GM21526 (cell line): Measurements from ENCODE around the gene PRDX5.

Experiments
- ATAC-seq: cut with Tn5 transposase; IDR thresholded peaks from one replicate; pipeline ENCODE4 v1.9.1; 2021; ENCODE audit warnings: moderate library complexity; ENCODE audit not compliant: unreplicated experiment, low FRiP score

The PRDX5 gene

DNA sequence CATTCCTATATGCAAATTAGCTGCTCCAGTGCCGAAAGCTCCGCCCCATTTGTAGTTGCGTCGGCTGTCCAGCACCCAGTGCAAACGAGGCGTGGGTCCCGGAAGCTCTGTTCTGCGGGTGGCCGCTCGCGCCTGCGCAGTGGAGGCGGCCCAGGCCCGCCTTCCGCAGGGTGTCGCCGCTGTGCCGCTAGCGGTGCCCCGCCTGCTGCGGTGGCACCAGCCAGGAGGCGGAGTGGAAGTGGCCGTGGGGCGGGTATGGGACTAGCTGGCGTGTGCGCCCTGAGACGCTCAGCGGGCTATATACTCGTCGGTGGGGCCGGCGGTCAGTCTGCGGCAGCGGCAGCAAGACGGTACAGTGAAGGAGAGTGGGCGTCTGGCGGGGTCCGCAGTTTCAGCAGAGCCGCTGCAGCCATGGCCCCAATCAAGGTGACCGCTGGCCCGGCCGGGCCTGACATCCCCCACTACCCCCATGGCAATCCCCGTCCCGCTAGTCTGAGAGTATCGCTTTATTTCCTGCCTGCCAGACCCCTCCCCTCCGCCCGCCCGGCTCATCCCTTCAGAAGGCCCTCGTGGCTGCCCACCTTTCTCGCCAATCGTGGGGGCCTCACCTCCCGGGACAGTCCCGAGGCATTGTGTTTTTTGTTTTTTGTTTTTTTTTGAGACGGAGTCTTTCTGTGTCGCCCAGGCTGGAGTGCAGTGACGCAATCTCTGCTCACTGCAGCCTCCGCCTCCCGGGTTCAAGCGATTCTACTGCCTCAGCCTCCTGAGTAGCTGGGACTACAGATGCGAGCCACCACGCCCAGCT lies at the start of gene PRDX5:
TSS of gene PRDX5 (plus strand) at position 161 of the 805 bp plus-strand sequence. CDS start at position 256, 95 bp downstream.
- ATAC-seq = peak; percentile 60

DNA sequence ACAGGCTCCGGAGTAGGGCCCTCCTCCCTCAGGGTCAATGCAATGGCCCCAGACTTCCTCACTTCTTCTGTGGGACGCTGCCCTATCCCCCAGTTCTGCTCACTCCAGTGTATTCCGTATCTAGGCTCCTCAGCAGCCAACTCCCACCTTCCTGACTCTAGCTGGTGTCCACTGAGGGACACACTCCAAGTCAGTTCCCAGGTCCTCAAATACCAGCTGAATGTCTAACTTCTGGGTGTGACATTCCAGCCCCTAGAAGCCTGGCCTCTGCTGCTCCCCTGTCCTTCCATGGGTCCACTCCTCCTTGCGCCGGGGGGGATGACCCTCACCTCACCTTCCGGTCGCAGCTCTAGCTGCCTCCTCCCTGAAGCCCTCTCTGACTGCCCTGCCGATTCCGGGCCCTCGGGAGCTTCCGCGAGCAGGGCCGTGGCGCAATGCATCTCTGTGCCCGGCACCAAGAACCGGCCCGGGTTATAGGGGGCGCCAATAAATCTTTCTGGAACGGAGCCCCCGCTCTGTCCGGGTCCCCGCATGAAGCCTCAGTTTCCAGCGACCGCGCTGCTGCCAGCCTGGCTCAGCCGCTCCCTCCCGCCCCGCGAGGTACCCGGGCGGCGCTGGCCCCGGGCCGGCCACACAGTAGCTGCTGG lies 48.9 kb upstream of the PRDX5 start:
- peak; percentile 17 for ATAC-seq

DNA sequence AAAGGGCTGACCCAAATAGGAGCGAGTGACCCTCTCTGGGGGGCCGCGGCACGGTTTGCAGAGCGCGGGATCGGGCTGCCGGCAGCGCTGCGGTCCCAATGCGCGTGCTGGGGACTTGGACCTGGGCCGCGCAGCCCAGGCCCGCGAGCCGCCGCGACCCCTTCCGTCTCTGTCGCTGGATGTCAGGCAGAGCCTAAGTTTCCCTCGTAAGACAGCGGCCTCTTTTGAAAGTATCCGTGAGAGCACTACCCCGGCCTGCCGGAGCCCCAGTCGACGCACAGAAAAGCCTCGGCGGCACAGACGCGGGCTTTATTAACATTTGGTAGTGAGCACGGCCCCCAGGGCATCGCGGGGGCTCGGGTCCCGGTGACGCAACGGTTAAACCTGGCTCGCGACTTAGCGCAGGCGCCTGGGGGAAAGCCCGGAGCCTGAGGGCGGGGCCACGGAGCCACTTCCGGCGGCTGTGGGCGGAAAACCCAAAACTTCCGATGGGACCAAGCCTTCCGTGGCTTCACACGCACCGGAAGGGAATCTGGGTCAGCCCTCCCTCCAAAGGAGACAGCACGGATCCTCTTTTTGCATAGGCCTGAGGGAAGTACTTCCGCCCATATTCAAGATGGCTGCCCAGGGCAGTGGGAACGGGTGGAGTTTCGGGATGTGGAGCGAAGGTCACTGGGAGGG lies 48.2 kb upstream of the PRDX5 start:
- peak; percentile 48 for ATAC-seq

DNA sequence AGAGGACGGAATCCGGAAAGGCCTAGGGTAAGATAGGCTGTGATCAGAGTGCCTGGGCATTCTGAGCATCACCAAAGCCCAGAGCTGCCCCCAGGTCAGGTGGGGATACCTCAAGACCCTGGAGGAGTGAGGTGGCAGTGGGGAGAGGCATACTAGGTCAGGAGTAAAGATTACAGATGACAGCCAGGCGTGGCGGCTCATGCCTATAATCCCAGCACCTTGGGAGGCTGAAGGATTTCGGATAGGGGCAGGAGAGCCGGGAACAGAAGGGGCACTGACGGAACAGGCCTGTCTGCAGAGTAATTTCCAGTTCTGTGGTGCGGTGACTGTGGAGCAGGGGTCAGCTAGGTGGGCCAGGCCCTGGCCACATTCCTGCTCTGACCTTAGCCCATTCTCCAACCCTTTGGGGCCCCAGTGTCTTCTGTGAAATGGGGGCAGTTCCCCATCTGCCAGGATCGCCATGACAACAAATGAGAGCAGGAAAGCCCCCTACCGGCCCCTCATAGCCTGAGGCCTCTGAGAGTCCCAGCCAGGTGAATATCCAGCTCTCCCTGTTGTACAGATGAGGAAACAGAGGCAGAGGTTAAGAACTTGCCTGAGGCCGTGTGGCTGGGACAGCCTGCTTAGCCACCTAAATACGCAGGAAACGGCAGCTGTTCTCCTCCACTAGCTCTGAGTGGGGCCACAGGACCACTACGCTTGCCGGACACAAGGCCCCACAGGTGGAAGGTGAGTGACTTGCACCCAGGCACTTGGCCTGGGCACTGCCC lies 42.7 kb upstream of the PRDX5 start:
- no peak for ATAC-seq

DNA sequence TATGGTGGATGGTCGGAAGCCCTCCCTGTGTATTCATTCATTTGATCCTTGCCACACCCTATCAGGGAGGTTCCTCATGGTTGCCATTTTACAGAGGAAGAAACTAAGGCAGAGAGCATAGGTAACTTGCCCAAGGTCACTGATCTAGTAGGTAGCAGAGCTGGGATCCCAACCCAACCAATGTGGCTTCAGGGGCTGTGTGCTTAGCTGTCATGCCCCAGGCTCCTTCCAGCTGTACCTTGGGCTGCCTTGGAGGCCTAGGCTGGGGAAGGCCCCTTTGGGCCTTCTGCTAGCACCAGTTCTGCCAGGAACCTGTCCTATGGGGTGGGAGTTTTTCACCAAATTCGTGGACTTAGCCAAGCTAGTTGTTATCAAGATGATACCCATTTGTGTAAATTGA lies 42.1 kb upstream of the PRDX5 start:
- ATAC-seq = no peak

DNA sequence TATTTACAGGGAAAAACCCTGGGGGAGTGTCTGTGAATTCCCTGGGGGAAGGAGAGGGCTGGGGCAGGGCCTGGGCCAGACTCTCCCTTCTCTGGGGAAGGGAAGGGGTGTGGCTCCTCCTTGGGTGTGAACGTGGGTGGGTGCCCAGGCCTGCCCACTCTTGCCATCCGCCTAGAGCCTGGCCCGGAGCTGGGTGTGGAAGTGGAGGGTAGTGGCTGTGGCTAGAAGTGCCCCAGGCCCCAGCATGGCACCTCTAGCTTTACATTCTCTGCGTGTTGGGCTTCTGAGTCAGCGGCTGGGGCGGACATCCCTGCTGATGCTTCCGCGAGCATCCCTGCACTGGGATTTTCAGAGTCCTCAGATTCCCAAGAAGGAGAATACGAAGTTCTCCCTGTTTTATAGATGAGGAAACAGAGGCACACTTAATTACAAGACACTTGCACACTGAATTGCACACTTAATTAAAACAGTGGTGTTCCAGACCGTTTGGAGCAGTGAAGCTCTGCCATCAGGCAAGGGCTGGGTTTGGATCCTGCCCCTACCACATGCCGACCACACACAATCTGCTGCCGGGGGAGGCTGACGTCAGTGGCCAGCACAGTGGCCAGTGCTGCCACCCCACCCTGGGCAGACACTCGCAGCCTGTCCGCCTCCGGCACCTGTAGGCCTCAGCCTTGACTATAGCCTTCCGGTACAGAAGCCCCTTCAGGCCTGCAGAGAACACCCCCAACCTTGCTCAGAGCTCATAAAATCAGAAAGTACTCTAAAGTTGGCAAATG lies 41.1 kb upstream of the PRDX5 start:
- ATAC-seq = no peak

DNA sequence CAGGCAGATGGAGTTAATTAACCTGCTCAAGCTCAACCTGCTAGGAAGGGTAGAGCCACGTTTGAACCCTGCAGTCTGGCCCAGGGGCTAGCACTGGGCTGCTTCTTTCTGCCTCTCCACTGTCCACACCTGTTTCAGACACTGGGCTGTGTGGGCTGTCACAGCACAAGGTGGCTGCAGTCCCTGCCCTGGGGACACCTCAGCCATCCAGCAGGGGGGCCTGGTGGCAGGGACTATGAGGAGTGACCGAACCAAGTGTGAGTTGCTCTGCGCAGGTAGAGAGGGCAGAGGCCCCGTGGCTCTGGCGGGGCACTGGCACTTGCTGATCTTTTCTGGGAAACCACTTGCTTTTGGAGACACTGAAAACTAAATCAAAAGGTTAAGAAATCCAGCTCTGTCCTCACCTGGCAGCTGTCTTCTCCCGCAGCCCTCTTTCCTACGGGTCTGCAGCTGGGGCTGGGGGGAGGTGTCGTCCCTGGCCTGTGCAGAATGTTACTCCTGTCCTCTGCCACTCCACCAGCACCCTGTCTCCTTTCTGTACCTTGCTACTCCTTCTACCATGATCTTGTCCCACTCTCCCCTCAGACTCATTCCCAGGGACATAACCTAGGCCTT lies 39.2 kb upstream of the PRDX5 start:
- ATAC-seq = no peak

DNA sequence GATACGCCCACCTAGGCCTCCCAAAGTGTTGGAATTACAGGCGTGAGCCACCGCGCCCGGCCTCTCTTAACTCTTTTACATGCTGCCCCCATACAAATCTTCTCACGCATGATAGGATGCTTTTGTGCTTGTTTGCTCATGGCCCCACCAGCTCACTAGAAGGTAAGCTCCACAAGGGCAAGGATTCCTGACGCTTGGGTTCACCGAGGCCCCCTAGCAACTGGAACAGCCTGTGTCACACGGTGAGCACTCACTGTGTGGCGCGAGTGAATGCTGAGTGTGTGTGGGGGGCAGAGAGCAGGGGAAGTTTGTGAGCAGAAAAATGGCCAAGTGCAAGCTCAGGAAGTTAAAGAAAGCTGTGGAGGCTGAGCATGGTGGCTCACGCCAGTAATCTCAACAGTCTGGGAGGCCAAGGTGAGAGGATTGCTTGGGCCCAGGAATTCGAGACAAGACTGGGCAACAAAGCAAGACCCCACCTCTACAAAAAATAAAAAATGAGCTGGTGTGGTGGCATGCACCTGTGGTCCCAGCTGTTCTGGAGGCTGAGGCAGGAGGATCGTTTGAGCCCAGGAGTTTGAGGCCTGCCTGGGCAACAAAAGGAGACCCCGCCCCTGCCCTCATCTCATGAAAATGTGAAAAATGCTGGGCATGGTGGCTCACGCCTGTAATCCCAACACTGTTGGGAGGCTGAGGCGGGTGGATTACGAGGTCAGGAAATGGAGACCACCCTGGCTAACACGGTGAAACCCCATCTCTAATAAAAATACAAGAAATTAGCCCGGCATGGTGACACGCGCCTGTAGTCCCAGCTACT lies 35.8 kb upstream of the PRDX5 start:
- ATAC-seq = no peak

DNA sequence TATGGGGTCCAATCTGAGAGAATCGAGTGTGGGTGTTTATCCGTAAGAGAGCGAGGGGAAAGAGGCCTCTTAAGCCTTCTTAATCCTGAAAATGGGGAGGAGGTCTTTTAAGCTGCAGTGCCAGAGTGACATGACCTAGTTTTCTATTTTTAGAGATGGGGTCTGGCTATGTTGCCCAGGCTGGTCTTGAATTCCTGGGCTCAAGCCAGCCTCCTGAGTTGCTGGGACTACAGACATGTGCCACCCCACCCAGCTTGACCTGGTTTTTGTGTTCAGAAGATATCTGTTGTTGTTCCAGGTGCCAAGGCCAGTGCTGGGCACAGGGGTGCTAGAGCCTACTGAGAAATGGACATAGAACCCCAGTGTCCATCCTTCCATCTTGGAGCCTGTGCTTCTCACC lies 34.8 kb upstream of the PRDX5 start:
- no peak for ATAC-seq

DNA sequence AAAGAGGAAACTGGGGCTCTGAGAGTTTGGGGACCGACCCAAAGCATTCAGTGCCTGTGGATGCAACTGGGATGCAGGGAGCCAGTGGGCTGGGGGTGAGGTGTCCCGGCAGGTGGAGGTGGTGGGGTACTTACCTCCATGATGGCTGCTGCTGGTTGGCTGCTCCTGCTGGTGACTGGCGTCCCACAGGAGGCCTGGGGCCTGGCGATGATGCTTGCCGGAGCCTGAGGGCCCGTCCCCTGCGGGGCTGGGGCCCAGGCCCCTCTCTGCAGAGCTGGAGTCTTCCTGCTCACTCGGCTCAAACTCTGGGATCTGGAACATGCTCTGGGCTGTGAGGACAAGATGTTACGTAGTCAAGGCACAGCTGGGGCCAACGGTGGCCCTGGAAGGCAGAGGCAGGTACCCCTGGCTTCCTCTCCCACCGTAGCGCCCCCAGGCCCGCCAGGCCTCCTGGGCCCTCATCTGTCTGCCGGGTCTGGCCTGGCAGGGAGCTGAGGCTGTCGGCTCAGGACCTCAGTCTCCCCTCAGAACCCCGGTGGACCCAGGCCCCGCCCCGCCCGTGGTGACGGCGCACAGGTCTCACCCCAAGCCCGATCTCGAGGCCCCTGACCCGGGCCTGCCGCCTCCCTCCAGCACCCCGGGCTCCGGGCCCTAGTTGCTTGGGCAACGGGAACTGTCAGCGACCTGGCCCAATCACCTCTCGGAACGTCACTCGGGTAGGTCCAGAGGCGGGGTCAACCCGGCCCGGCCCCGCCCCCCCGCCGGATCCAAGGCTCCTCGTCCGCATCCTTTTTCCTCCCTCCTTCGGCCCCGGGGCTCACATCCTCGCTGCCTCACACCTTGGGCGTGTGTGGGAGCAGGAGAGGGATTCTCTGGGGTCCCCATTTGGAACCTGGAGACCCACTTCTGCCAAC lies 33.6 kb upstream of the PRDX5 start, which contains the start of gene BAD:
TSS of gene BAD (minus strand) at position 618 of the 914 bp plus-strand sequence. CDS start at position 321, 297 bp downstream.
- peak; percentile 69 for ATAC-seq

DNA sequence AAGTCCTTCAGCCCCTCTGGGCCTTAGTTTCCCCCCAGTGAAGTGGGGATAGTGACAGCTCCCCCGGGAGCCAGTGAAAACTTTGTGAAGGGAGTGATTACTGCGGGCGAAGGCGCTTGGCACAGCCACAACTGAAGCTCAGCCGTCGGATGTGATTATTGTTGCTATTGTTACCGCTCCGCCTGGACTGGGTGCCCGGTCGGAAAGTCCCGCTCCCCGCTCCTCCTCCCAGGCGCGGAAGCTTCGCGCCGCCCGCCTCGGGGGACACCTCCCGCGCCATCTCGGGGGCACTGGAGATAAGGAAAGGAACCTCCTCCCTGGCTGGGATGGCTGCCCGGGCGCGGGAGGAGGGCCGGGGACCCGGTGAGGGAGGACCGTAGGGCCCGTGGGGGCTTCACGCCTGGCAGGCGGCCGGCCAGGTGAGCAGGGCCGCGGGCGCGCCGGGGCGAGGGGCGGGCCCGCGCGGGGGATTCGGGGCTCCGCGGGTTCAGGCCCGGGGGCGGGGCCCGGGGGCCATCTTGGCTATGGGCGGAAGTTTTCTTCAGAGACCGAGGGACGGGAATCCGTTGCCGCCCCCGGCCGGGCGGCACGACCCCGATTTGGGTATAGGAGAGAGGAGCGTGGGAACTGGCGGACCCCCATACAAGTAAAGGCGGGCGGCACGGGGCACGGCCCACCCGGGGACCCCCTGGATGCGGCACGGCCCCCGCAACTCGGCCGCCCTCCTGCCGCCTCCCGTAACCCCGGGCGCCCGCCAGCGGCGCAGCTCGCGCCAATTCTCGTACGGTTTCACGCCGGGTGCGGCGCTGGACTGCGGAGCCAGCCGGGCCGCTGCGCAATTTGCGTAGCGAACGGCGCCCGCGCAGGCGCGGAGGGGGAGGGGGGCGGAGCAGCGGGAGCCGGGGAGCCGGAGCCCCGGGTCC lies 32.7 kb upstream of the PRDX5 start, which contains the start of gene GPR137:
TSS of gene GPR137 (plus strand) at position 887 of the 923 bp plus-strand sequence. CDS start 677 bp downstream, outside the sequence.
- peak; percentile 44 for ATAC-seq

DNA sequence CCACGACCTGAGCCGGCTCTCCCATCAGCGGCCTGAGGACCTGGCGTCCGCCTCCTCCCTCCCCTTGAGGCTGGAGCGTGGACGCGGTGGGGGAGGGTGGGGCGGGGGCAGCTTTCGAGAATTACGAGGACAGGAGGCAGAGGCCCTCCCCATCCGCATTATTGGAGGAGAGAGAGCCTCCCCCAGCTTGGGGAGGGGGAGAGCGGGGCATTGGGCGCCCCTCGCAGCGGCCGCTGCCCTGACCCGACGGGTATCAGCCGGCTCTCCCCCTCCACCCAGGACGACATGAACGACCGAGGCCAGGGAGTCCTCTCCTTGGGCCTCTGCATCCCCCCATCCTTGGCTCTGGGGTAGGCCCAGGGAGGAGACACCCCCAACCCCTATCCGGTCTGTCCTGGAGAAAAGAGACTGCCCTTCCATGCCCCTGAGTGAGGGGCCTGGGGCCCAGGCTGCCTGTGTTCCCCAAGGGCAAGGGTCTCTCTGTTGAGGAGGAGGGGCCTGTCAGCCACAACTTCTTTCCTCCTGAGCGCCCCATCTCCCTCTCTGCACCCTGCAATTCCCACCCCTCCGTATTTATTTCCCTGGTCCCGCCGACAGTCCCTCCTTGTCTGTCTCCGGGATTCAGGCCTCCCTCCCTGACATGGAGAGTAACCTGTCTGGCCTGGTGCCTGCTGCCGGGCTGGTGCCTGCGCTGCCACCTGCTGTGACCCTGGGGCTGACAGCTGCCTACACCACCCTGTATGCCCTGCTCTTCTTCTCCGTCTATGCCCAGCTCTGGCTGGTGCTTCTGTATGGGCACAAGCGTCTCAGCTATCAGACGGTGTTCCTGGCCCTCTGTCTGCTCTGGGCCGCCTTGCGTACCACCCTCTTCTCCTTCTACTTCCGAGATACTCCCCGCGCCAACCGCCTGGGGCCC lies 31.8 kb upstream of the PRDX5 start:
- no peak for ATAC-seq

DNA sequence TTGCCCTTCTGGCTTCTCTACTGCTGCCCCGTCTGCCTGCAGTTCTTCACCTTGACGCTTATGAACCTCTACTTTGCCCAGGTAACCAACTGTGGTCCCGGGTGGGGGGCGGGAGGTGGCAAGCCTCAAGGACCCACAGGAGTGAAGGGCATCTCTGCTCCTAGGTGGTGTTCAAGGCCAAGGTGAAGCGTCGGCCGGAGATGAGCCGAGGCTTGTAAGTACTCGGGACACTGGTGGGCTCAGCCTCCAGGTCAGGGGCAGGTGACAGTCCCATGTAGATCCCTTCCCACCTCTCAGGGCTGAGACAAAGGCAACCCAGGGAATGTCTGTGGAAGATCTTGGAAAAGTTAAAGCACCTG lies 31.1 kb upstream of the PRDX5 start:
- no peak for ATAC-seq

DNA sequence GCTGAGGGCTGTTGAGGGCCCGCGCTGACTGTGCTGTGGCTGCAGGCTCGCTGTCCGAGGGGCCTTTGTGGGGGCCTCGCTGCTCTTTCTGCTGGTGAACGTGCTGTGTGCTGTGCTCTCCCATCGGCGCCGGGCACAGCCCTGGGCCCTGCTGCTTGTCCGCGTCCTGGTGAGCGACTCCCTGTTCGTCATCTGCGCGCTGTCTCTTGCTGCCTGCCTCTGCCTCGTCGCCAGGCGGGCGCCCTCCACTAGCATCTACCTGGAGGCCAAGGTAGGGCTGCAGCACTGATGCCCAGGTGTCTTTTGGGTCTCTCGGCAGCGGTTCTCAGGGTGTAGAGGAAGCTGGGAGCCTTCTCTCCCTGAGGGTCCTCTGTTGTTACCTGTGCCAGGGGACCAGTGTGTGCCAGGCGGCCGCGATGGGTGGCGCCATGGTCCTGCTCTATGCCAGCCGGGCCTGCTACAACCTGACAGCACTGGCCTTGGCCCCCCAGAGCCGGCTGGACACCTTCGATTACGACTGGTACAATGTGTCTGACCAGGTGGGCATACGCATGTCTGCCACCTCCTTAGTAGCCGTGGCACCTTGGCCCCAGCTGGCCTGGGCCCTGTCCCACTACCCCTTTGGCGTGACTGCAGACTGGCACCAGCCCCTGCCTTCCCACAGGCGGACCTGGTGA lies 30.1 kb upstream of the PRDX5 start:
- ATAC-seq = no peak

DNA sequence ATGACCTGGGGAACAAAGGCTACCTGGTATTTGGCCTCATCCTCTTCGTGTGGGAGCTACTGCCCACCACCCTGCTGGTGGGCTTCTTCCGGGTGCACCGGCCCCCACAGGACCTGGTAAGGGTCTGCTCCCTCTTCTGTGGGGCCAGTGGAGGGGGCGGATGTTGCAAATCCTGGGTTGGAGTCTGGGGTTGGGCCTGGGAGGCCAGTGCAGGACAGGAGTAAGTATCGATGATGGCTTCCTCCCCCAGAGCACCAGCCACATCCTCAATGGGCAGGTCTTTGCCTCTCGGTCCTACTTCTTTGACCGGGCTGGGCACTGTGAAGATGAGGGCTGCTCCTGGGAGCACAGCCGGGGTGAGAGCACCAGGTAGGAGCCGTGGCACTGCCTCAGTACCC lies 29.6 kb upstream of the PRDX5 start:
- ATAC-seq = no peak
